ENCODE measurements around the gene HPCAL1.

The HPCAL1 gene

DNA sequence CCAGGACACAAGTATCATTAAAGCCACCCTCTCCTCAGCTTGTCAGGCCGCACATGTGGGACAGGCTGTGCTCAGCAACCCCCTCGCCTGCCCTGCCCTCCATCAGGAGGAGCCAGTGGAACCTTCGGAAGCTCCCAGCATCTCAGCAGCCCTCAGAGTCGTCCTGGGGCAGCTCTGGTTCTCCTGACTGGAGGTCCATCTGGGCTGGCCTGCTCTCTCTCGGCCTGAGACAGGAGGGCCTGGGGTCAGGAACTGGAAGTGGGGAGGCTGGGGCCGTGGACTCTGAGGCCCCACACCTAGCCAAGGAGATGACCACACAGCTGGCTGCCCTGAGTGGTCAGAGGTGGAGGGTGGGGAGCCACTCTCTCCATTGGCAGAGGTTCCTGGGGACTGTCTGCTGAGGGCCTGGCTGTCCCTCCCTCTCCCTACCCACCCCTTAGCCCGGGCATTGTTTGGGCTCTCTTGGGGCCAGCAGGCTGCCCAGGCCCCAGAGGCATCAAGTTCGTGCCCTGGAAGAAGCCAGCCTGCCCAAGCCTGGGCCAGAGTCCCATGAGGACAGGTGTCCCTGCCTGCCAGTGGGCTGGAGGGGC is 122.3 kb downstream of the HPCAL1 start:
- TF ChIP-seq FOXM1 (IDR thresholded peaks at IDR 0.05; ENCODE audit: borderline replicate concordance, low read depth) (no peak), MAX (IDR thresholded peaks at IDR 0.05) (no peak), NFIC (IDR thresholded peaks at IDR 0.05) (no peak), USF1 (IDR thresholded peaks at IDR 0.05) (no peak), EGR1 (IDR thresholded peaks at IDR 0.05) (no peak), TEAD4 (IDR thresholded peaks at IDR 0.05) (no peak), YY1 (IDR thresholded peaks at IDR 0.05; ENCODE audit: low read depth) (no peak), TCF12 (IDR thresholded peaks at IDR 0.05; ENCODE audit: low read depth) (no peak), CEBPB (IDR thresholded peaks at IDR 0.05) (no peak), EP300 (IDR thresholded peaks at IDR 0.05; ENCODE audit: borderline replicate concordance) (no peak), REST (IDR thresholded peaks at IDR 0.05; ENCODE audit: low read depth) (no peak)

GRCh38 chr2:10425699-10426098 is 123.0 kb downstream of the HPCAL1 start:
- TF ChIP-seq EGR1 (IDR thresholded peaks at IDR 0.05) (no peak), CEBPB (IDR thresholded peaks at IDR 0.05) (no peak), FOXM1 (IDR thresholded peaks at IDR 0.05; ENCODE audit: borderline replicate concordance, low read depth) (no peak), TEAD4 (IDR thresholded peaks at IDR 0.05) (no peak)

DNA sequence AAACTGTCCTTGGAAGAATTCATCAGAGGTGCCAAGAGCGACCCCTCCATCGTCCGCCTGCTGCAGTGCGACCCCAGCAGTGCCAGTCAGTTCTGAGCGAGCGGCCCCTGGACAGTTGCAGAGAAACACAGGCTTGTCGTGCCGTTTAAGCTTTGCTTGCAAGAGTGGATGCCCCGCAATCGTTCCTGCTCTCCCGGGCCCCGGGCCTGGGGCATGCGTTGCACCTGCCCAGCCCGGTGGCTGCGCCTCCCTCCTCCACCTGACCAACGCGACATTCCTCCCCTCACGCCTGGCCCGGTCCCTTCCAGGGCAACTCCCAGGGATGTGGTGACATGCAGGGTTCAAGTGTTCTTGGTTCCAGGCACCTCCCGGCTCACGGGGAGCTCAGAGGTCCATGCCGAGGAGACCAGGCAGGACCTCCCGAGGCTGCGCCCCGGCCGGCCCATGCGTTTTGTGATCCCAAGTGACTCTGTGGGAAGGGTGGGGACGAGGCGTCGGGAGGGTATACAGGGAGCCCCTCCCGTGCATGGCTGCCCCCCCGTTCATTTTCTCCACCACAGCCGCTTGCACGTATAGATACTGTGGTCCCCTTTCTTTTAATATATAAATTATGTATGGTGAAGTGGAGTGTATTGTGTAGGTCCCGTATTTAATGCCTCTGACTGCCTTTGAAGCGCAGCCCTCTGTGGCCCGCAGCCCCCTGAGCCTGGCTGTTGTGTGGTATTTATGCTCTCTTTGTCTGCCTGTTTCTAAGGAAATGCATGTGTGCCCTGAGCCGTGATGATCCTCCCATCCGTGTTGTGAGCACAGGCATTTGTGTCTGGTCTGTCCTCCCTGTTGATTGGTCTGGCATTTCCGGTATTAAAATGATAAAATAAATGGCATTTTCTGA is 124.3 kb downstream of the HPCAL1 start:
- TF ChIP-seq EP300 (IDR thresholded peaks at IDR 0.05; ENCODE audit: borderline replicate concordance) = no peak
- no peak for TF ChIP-seq EGR1 (IDR thresholded peaks at IDR 0.05)
- no peak for TF ChIP-seq ZBTB7A (IDR thresholded peaks at IDR 0.05; ENCODE audit: low read depth)
- no peak for TF ChIP-seq YY1 (IDR thresholded peaks at IDR 0.05; ENCODE audit: low read depth)
- no peak for TF ChIP-seq RAD21 (IDR thresholded peaks at IDR 0.05; ENCODE audit: low read depth)

DNA sequence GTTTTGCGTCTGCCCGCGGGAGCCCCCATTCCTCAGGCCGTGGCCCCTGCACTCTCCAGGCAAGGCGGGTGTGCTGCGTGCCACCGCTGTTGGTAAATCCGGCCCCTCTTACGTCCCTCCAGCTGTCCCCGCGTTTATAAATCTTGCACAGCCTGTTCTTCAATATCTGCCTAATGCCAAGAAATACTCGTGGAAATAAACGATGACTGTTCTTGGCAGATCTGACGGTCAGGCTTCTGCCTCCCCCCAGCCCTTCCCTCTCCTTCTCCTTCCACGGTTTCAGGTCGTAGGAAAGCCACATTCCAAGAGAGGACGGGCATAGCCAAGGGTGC is 124.9 kb downstream of the HPCAL1 start:
- TF ChIP-seq CREB1 (IDR thresholded peaks at IDR 0.05; ENCODE audit: low read depth) (no peak), NFIC (IDR thresholded peaks at IDR 0.05) (no peak), TEAD4 (IDR thresholded peaks at IDR 0.05) (no peak), EP300 (IDR thresholded peaks at IDR 0.05; ENCODE audit: borderline replicate concordance) (no peak), EGR1 (IDR thresholded peaks at IDR 0.05) (no peak), MAX (IDR thresholded peaks at IDR 0.05) (no peak), REST (IDR thresholded peaks at IDR 0.05; ENCODE audit: low read depth) (no peak), USF1 (IDR thresholded peaks at IDR 0.05) (no peak), RAD21 (IDR thresholded peaks at IDR 0.05; ENCODE audit: low read depth) (no peak), YY1 (IDR thresholded peaks at IDR 0.05; ENCODE audit: low read depth) (no peak), TCF12 (IDR thresholded peaks at IDR 0.05; ENCODE audit: low read depth) (no peak), FOXM1 (IDR thresholded peaks at IDR 0.05; ENCODE audit: borderline replicate concordance, low read depth) (no peak), CEBPB (IDR thresholded peaks at IDR 0.05) (no peak), ZBTB7A (IDR thresholded peaks at IDR 0.05; ENCODE audit: low read depth) (no peak), TAF1 (IDR thresholded peaks at IDR 0.05; ENCODE audit: low read depth) (no peak)

DNA sequence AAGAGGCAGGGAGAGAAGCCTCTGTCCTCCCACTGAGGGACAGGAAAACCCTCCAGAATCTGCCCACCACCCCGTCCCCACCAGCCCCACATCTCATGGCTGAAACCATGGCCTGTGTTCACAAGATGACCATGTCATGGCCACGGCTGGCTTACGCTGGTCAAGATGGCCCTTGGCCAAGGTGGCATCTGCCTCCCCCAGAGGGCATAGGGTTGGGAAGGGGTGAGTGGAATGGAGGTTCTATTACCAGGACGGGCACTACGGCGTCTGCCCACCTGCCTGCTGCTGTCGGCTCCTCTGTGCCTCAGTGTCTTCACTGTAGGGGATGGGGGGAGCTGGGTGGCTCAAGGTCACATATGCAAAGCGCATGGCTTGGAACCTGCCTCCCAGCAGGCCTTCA is 125.7 kb downstream of the HPCAL1 start:
- TF ChIP-seq EGR1 (IDR thresholded peaks at IDR 0.05) = no peak
- TF ChIP-seq REST (IDR thresholded peaks at IDR 0.05; ENCODE audit: low read depth) = no peak
- no peak for TF ChIP-seq TAF1 (IDR thresholded peaks at IDR 0.05; ENCODE audit: low read depth)
- no peak for TF ChIP-seq TCF12 (IDR thresholded peaks at IDR 0.05; ENCODE audit: low read depth)
- TF ChIP-seq MAX (IDR thresholded peaks at IDR 0.05) = no peak
- no peak for TF ChIP-seq RAD21 (IDR thresholded peaks at IDR 0.05; ENCODE audit: low read depth)
- TF ChIP-seq YY1 (IDR thresholded peaks at IDR 0.05; ENCODE audit: low read depth) = no peak
- TF ChIP-seq TEAD4 (IDR thresholded peaks at IDR 0.05) = no peak
- no peak for TF ChIP-seq CREB1 (IDR thresholded peaks at IDR 0.05; ENCODE audit: low read depth)
- TF ChIP-seq USF1 (IDR thresholded peaks at IDR 0.05) = no peak
